Breast epithelium (tissue), 3 donors: ENCODE results near the gene CYTH2.

ENCODE experiments used
- POLR2A ChIP-seq: fragments of 450-650 bp; IDR thresholded peaks from one replicate; pipeline ENCODE4 v1.6.1; 2016; ENCODE audit warnings: antibody characterized with exemption, mild to moderate bottlenecking, moderate library complexity
- POLR2AphosphoS5 ChIP-seq, 3 donors: sonication (generic); formaldehyde crosslinking; IDR thresholded peaks; one replicate each; pipeline ENCODE4 v1.6.1; 2017; ENCODE audit warnings: antibody characterized with exemption in 3 of 3
- TF ChIP-seq, protein P1 (sequence below), 3 donors: fragments of 450-650 bp; IDR thresholded peaks; one replicate each; pipeline ENCODE4 v1.5.1; 2016 to 2017; ENCODE audit warnings: antibody characterized with exemption in 3 of 3, mild to moderate bottlenecking in 3 of 3, moderate library complexity in 3 of 3

DNA sequence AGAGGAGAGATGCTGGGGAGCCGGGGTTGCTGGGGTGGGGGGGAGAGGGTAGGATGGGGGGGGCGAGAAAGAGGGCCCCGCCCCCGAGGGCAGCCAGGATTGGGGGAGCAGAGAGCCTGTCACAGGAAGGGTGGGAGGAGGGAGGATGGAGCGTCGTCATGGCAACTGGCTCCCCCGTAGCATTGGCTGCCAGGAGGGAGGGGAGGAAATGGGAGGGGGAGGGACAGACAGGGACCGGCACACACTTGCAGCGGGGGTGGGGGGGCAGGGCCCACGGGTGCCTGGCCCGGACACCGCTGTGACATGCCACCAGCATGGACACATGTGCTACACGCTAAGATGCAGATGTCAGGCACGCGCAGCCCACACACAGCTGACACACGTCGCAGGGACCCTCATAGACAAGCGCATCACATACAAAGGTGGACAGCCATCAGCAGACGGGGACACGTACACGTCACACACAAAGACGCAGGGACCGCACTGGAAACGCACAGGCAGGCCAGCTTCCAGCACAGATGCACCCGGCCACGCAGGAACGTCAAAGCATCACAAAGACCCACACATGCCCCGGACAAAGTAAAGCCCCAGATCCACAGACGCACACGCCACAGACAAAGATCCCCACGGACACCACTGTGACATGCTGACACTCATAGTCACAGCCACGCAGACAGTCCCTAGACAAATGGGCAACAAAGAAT lies 42.8 kb downstream of the CYTH2 start, which contains the start of gene LMTK3:
- TF ChIP-seq POLR2A = no peak
- TF ChIP-seq, protein P1, sequence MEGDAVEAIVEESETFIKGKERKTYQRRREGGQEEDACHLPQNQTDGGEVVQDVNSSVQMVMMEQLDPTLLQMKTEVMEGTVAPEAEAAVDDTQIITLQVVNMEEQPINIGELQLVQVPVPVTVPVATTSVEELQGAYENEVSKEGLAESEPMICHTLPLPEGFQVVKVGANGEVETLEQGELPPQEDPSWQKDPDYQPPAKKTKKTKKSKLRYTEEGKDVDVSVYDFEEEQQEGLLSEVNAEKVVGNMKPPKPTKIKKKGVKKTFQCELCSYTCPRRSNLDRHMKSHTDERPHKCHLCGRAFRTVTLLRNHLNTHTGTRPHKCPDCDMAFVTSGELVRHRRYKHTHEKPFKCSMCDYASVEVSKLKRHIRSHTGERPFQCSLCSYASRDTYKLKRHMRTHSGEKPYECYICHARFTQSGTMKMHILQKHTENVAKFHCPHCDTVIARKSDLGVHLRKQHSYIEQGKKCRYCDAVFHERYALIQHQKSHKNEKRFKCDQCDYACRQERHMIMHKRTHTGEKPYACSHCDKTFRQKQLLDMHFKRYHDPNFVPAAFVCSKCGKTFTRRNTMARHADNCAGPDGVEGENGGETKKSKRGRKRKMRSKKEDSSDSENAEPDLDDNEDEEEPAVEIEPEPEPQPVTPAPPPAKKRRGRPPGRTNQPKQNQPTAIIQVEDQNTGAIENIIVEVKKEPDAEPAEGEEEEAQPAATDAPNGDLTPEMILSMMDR (IDR thresholded peaks at IDR 0.05) = no peak
- TF ChIP-seq POLR2AphosphoS5 (IDR thresholded peaks at IDR 0.05) = no peak
